Endothelial cell of umbilical vein (primary cell): ENCODE data around the gene RAB40C. TPM values are rescaled to one million over a fixed set of nuclear protein-coding genes. Genes with fewer than 3 reads are reported as not detected.

ENCODE experiments used
- BruUV-seq: library from RNA; stranded (reverse); fragments of 400-500 nt; replicated peaks from 2 replicates; lab custom pipeline; 2021; lab: Mats Ljungman, UMichigan
- CTCF ChIA-PET: fragments of 300-600, 350-600 bp; sonication (Branson Sonifier 250); formaldehyde crosslinking; loops from one replicate; lab custom pipeline; 2021; ENCODE audit warnings: antibody characterized with exemption, inconsistent platforms; lab: Charles Lee
- POLR2A ChIA-PET: fragments of 300-600, 350-600 bp; sonication (Branson Sonifier 250); formaldehyde crosslinking; loops from one replicate; lab custom pipeline; 2021; ENCODE audit warnings: antibody characterized with exemption, inconsistent platforms; lab: Charles Lee
- DNase-seq: peaks from one replicate; pipeline ENCODE4 v3.0.0-alpha.2; 2011; ENCODE audit warnings: low read depth, low spot score
- FAIRE-seq: peaks from 2 replicates; lab custom pipeline; 2011; peaks lifted over from hg19 to GRCh38; lab: Jason Lieb, UNC
- H2AFZ ChIP-seq: 2 replicates; pipeline ENCODE4 v1.6.0; 2012; ENCODE audit warnings: low read depth, low read length, control low read depth, inconsistent platforms
- H3K27ac ChIP-seq: 2 replicates; pipeline ENCODE4 v1.5.1; 2011; ENCODE audit warnings: low read depth, mild to moderate bottlenecking, control low read depth, low read length, moderate library complexity; ENCODE audit not compliant: insufficient read depth
- H3K27me3 ChIP-seq, 2 experiments: 2 replicates each; pipeline versions ENCODE4 v1.6.0 to v1.6.1; 2011; ENCODE audit warnings: low read length in 2 of 2, mixed read lengths in 1 of 2; ENCODE audit not compliant: control insufficient read depth in 2 of 2, insufficient read depth in 2 of 2
- H3K36me3 ChIP-seq, 2 experiments: 2 replicates in 1 of 2; 3 replicates in 1 of 2; pipeline ENCODE4 v1.5.1; 2011; ENCODE audit warnings: low read length in 2 of 2, mild to moderate bottlenecking in 1 of 2, moderate library complexity in 1 of 2; ENCODE audit not compliant: control insufficient read depth in 2 of 2, insufficient read depth in 2 of 2; ENCODE audit errors: extremely low read depth in 1 of 2
- H3K4me1 ChIP-seq: 3 replicates; pipeline ENCODE4 v1.5.1; 2011; ENCODE audit warnings: mild to moderate bottlenecking, low read length; ENCODE audit not compliant: control insufficient read depth, insufficient read depth; ENCODE audit errors: extremely low read depth
- H3K4me2 ChIP-seq: 2 replicates; pipeline ENCODE4 v1.6.1; 2011; ENCODE audit warnings: low read length, control low read depth, mixed read lengths; ENCODE audit not compliant: insufficient read depth
- H3K4me3 ChIP-seq, 3 experiments: fragments of 200-600 bp in 1 of 3; sonication (generic), shearing (Covaris generic) in 1 of 3; replicated peaks in 1 of 3; 2 replicates each; pipeline ENCODE4 v1.5.1; 2011 to 2016; ENCODE audit warnings: control low read depth in 3 of 3, low read length in 3 of 3, mild to moderate bottlenecking in 2 of 3, inconsistent platforms in 1 of 3, low read depth in 1 of 3, moderate library complexity in 1 of 3; ENCODE audit not compliant: insufficient read depth in 1 of 3
- H3K79me2 ChIP-seq: 2 replicates; pipeline ENCODE4 v1.6.0; 2012; ENCODE audit warnings: low read length, inconsistent platforms; ENCODE audit not compliant: control insufficient read depth, insufficient read depth
- H3K9ac ChIP-seq: replicated peaks from 2 replicates; pipeline ENCODE3; 2011; ENCODE audit warnings: low read length, control low read depth; ENCODE audit not compliant: insufficient read depth; ENCODE audit errors: extremely low read depth
- H3K9me1 ChIP-seq: replicated peaks from 3 replicates; pipeline ENCODE4 v1.6.0; 2011; ENCODE audit warnings: mild to moderate bottlenecking, low read length; ENCODE audit not compliant: control insufficient read depth, insufficient read depth; ENCODE audit errors: extremely low read depth
- H3K9me3 ChIP-seq: replicated peaks from 2 replicates; pipeline ENCODE4 v1.5.1; 2012; ENCODE audit warnings: low read length, inconsistent platforms; ENCODE audit not compliant: control insufficient read depth, insufficient read depth
- H4K20me1 ChIP-seq: replicated peaks from 2 replicates; pipeline ENCODE3; 2011; ENCODE audit warnings: mild to moderate bottlenecking, low read length; ENCODE audit not compliant: control insufficient read depth, insufficient read depth; ENCODE audit errors: extremely low read depth
- CTCF ChIP-seq, 2 donors: IDR thresholded peaks; 1 replicate in 1 of 2; 2 replicates in 1 of 2; pipeline ENCODE4 v1.5.1; 2011; ENCODE audit warnings: low read length in 2 of 2, mild to moderate bottlenecking in 2 of 2, moderate library complexity in 2 of 2, control low read depth in 1 of 2, inconsistent platforms in 1 of 2, low read depth in 1 of 2; ENCODE audit not compliant: insufficient read depth in 1 of 2; ENCODE audit errors: extremely low read depth in 1 of 2
- EZH2 ChIP-seq: IDR thresholded peaks from 2 replicates; pipeline ENCODE4 v1.6.1; 2012; ENCODE audit warnings: borderline replicate concordance, low read depth, mild to moderate bottlenecking, moderate library complexity, low read length, inconsistent platforms; ENCODE audit not compliant: severe bottlenecking
- FOS ChIP-seq: IDR thresholded peaks from 2 replicates; pipeline ENCODE4 v1.6.1; 2011; ENCODE audit warnings: mild to moderate bottlenecking, low read length, moderate library complexity, borderline replicate concordance; ENCODE audit not compliant: insufficient read depth
- GATA2 ChIP-seq: IDR thresholded peaks from 2 replicates; pipeline ENCODE4 v1.7.0; 2011; ENCODE audit warnings: low read depth, mild to moderate bottlenecking, moderate library complexity, mixed read lengths, low read length; ENCODE audit not compliant: insufficient read length, insufficient read depth
- JUN ChIP-seq: IDR thresholded peaks from 2 replicates; pipeline ENCODE4 v1.6.1; 2011; ENCODE audit warnings: borderline replicate concordance, low read depth; ENCODE audit not compliant: insufficient read length, insufficient read depth
- MAX ChIP-seq: IDR thresholded peaks from 2 replicates; pipeline ENCODE4 v1.6.1; 2011; ENCODE audit not compliant: insufficient read depth, insufficient read length
- MYC ChIP-seq: IDR thresholded peaks from one replicate; pipeline ENCODE4 v1.6.1; 2011; ENCODE audit warnings: mild to moderate bottlenecking, low read depth, low read length
- POLR2A ChIP-seq: IDR thresholded peaks from 2 replicates; pipeline ENCODE4 v1.6.1; 2012; ENCODE audit warnings: low read depth, mild to moderate bottlenecking, control low read depth, low read length
- POLR2AphosphoS5 ChIP-seq: IDR thresholded peaks from 2 replicates; pipeline ENCODE4 v1.6.1; 2012; ENCODE audit warnings: low read depth, mild to moderate bottlenecking, control low read depth, low read length, moderate library complexity; ENCODE audit not compliant: insufficient read depth
- dilution Hi-C: fragments of 300-500 bp; cut with MboI; formaldehyde crosslinking; loops from one replicate; pipeline ENCODE4 v1.15.0; 2019; ENCODE audit warnings: low sequenced_read_pairs; ENCODE audit not compliant: extremely low pct_ligation_motif_present
- intact Hi-C: fragments of 100-400 bp; cut with micrococcal nuclease; formaldehyde crosslinking; loops from one replicate; pipeline ENCODE4 v1.10.0; 2022
- polyA plus RNA-seq, 4 experiments: library from polyadenylated mRNA; depleted of rRNA in 3 of 4; stranded (reverse) in 3 of 4; unstranded in 1 of 4; fragments of >200 nt; gene quantifications; 2 replicates each; pipeline versions ENCODE4 v1.2.1 to v1.2.3, GENCODE V29; 2011 to 2012; ENCODE audit warnings: missing spikeins in 1 of 4
- total RNA-seq: library from RNA; stranded (reverse); gene quantifications from 2 replicates; pipeline ENCODE4 v1.2.3, GENCODE V29; 2021

RAB40C gene
- total and polyA plus RNA-seq, 2 donors (not counting 3 experiments of a cell fraction or from before 2014, with no cell fraction given) = 12.4 to 18.8 TPM

- Histone ChIP-seq H3K27me3 (peaks cover 7 to 10% of the 10 kb centered on the region in 2 experiments), H3K9me3 (no peaks in the 10 kb centered on the region), H3K27ac (no peak overlapping the region), H3K4me1 (peaks cover 6% of the 10 kb centered on the region), H3K9me1 (no peaks in the 10 kb centered on the region), H3K4me2 (no peak overlapping the region), H2AFZ (no peak overlapping the region), H3K79me2 (no peaks in the 10 kb centered on the region), H4K20me1 (no peaks in the 10 kb centered on the region), H3K9ac (no peak overlapping the region), H3K4me3 (no peak overlapping the region), H3K36me3 (peaks cover 0 to 5% of the 10 kb centered on the region in 2 experiments)
- intact Hi-C loops = no loop called here
- dilution Hi-C loops = no loop called here
- ChIA-PET CTCF (interaction anchor here (2.8 kb wide), 1 partner anchor 10 kb away, joined by 9 read pairs; the partner anchor contains the start of gene NHLRC4), POLR2A (no interaction called here)
- no TSS peak for BruUV-seq
- TF ChIP-seq GATA2 = no peak
- no peak for TF ChIP-seq MYC
- no peak for TF ChIP-seq POLR2AphosphoS5
- TF ChIP-seq JUN = no peak
- TF ChIP-seq EZH2 = no peak
- TF ChIP-seq MAX = no peak
- TF ChIP-seq CTCF (IDR thresholded peaks at IDR 0.05; ENCODE audit: extremely low read depth in 1 of 2, insufficient read depth in 1 of 2, low read depth in 1 of 2, low read length in 2 of 2) = no peak
- no peak for TF ChIP-seq FOS
- TF ChIP-seq POLR2A = no peak
- DNase-seq = no peak
- FAIRE-seq = no peak
Observed at GRCh38 chr16:555528-556473, 34.1 kb upstream of the RAB40C start.
